ENCODE measurements around the gene DNAJC6. TPM values are rescaled to one million over a fixed set of nuclear protein-coding genes. Genes with fewer than 3 reads are reported as not detected.

DNAJC6 gene
- total RNA-seq, 4 donors from 2014 or later, result 0.11 to 1.3 (median 0.34) TPM

- no peak overlapping the region for H3K4me3 ChIP-seq
- intact Hi-C loops (cut with DNase I), result no loop called here
- TF ChIP-seq CTCF (IDR thresholded peaks at IDR 0.05) (no peak), POLR2A (IDR thresholded peaks at IDR 0.05) (no peak)
- H3K9me3 ChIP-seq, result no peaks in the 10 kb centered on the region
- peaks cover under 1 to 16% (median 2%) of the 10 kb centered on the region in 3 donors for H3K4me1 ChIP-seq
- H3K27ac ChIP-seq, result no peak overlapping the region
- no peaks in the 10 kb centered on the region for H3K27me3 ChIP-seq
- H3K36me3 ChIP-seq, result no peaks in the 10 kb centered on the region
- DNase-seq, result no peak
- WGBS, 2 donors, result 71 to 79% methylated on average over 1 of the region's 1 CpG
Observed at GRCh38 chr1:65416767-65417166, 107.4 kb downstream of the DNAJC6 start.

- 43 to 46% methylated on average over 2 of the region's 2 CpGs for WGBS, 2 donors
- Histone ChIP-seq H3K36me3 (no peaks in the 10 kb centered on the region), H3K4me3 (no peak overlapping the region), H3K4me1 (peaks cover 10 to 26% (median 11%) of the 10 kb centered on the region in 3 donors), H3K27me3 (no peaks in the 10 kb centered on the region), H3K9me3 (no peaks in the 10 kb centered on the region), H3K27ac (no peak overlapping the region)
- intact Hi-C loops (cut with DNase I), result no loop called here
- TF ChIP-seq POLR2A (IDR thresholded peaks at IDR 0.05), result no peak
- no peak for TF ChIP-seq CTCF (IDR thresholded peaks at IDR 0.05)
- DNase-seq, result no peak
Observed at GRCh38 chr1:65417729-65418128, 108.4 kb downstream of the DNAJC6 start.

- no peaks in the 10 kb centered on the region for H3K27me3 ChIP-seq
- H3K4me3 ChIP-seq, result no peak overlapping the region
- H3K4me1 ChIP-seq, result peaks cover 19 to 35% (median 21%) of the 10 kb centered on the region in 3 donors
- H3K36me3 ChIP-seq, result no peaks in the 10 kb centered on the region
- TF ChIP-seq CTCF (IDR thresholded peaks at IDR 0.05) (no peak), POLR2A (IDR thresholded peaks at IDR 0.05) (no peak)
- no peak for DNase-seq
- intact Hi-C loops (cut with DNase I), result no loop called here
- peak overlapping the region in 2 of 4 donors; percentile 98 to 99 for H3K27ac ChIP-seq
- 78 to 80% methylated on average over 4 of the region's 4 CpGs for WGBS, 2 donors
- no peaks in the 10 kb centered on the region for H3K9me3 ChIP-seq
Observed at GRCh38 chr1:65418522-65419185, 109.3 kb downstream of the DNAJC6 start.

GRCh38 chr1:65419681-65420589 lies 110.6 kb downstream of the DNAJC6 start:
- Histone ChIP-seq H3K9me3 (no peaks in the 10 kb centered on the region), H3K27ac (peak overlapping the region; percentile 95 to 99 (median 98)), H3K27me3 (no peaks in the 10 kb centered on the region), H3K4me1 (peaks cover 22 to 48% (median 29%) of the 10 kb centered on the region in 3 donors), H3K36me3 (no peaks in the 10 kb centered on the region), H3K4me3 (peak overlapping the region; percentile 57 to 93 (median 88))
- TF ChIP-seq POLR2A (IDR thresholded peaks at IDR 0.05) (peak in 1 of 4 donors; percentile 51), CTCF (IDR thresholded peaks at IDR 0.05) (no peak)
- 0% methylated on average over 6 to 9 of the region's 52 CpGs for WGBS, 2 donors
- intact Hi-C loops (cut with DNase I), result no loop called here
- DNase-seq, result peak; percentile 94

All from esophagus squamous epithelium (tissue), 5 donors.